Neuronal stem cell (in vitro differentiated cells): ENCODE results near the gene FANCM.

Experiments used
- DNase-seq: peaks from one replicate; pipeline ENCODE4 v3.0.0-alpha.2; 2013; ENCODE audit warnings: low spot score
- H2AFZ ChIP-seq: one replicate; pipeline ENCODE4 v1.6.1; 2013; ENCODE audit warnings: mild to moderate bottlenecking, low read length, inconsistent platforms
- H2AK5ac ChIP-seq: 2 replicates; pipeline ENCODE4 v1.6.1; 2013; ENCODE audit warnings: low read depth, mild to moderate bottlenecking, inconsistent platforms, low read length, moderate library complexity, mixed read lengths
- H2BK120ac ChIP-seq: 2 replicates; pipeline ENCODE4 v1.6.1; 2013; ENCODE audit warnings: low read depth, mild to moderate bottlenecking, inconsistent platforms, low read length, moderate library complexity, mixed read lengths
- H2BK12ac ChIP-seq: one replicate; pipeline ENCODE4 v1.6.1; 2013; ENCODE audit warnings: low read length, inconsistent platforms
- H2BK15ac ChIP-seq: 2 replicates; pipeline ENCODE4 v1.6.1; 2013; ENCODE audit warnings: mild to moderate bottlenecking, low read length, inconsistent platforms, mixed read lengths
- H2BK5ac ChIP-seq: one replicate; pipeline ENCODE4 v1.6.1; 2013; ENCODE audit warnings: inconsistent platforms, mild to moderate bottlenecking, low read length, moderate library complexity
- H3K14ac ChIP-seq: one replicate; pipeline ENCODE4 v1.6.1; 2013; ENCODE audit warnings: low read length, inconsistent platforms
- H3K18ac ChIP-seq: 2 replicates; pipeline ENCODE4 v1.6.1; 2013; ENCODE audit warnings: low read length, inconsistent platforms
- H3K23ac ChIP-seq: 2 replicates; pipeline ENCODE4 v1.6.1; 2013; ENCODE audit warnings: low read depth, mild to moderate bottlenecking, mixed read lengths, low read length, inconsistent platforms; ENCODE audit not compliant: poor library complexity
- H3K27ac ChIP-seq: replicated peaks from 3 replicates; pipeline ENCODE4 v1.5.1; 2013; ENCODE audit warnings: low read length, inconsistent platforms
- H3K27me3 ChIP-seq, 3 experiments: 2 replicates each; pipeline ENCODE4 v1.6.1; 2013; ENCODE audit warnings: low read length in 3 of 3, mild to moderate bottlenecking in 2 of 3, inconsistent platforms in 1 of 3, low read depth in 1 of 3, mixed read lengths in 1 of 3, moderate library complexity in 1 of 3; ENCODE audit not compliant: control insufficient read depth in 3 of 3, insufficient read depth in 3 of 3
- H3K36me3 ChIP-seq, 2 donors: replicated peaks in 1 of 2; 2 replicates each; pipeline ENCODE4 v1.6.1; 2013; ENCODE audit warnings: low read length in 2 of 2; ENCODE audit not compliant: control insufficient read depth in 2 of 2, insufficient read depth in 2 of 2
- H3K4ac ChIP-seq: 2 replicates; pipeline ENCODE4 v1.6.1; 2013; ENCODE audit warnings: inconsistent platforms, mild to moderate bottlenecking, low read length, moderate library complexity
- H3K4me1 ChIP-seq, 2 donors: 1 replicate in 1 of 2; 2 replicates in 1 of 2; pipeline ENCODE4 v1.6.1; 2013; ENCODE audit warnings: low read length in 2 of 2, low read depth in 1 of 2; ENCODE audit not compliant: control insufficient read depth in 2 of 2, insufficient read depth in 1 of 2
- H3K4me2 ChIP-seq: one replicate; pipeline ENCODE4 v1.6.1; 2013; ENCODE audit warnings: mild to moderate bottlenecking, low read length, inconsistent platforms; ENCODE audit not compliant: insufficient read depth, poor library complexity, severe bottlenecking
- H3K4me3 ChIP-seq, 2 donors: 2 replicates each; pipeline ENCODE4 v1.5.1; 2013; ENCODE audit warnings: low read length in 2 of 2, mild to moderate bottlenecking in 2 of 2, inconsistent platforms in 1 of 2, moderate library complexity in 1 of 2
- H3K79me1 ChIP-seq: one replicate; pipeline ENCODE4 v1.6.1; 2013; ENCODE audit warnings: low read depth, mild to moderate bottlenecking, inconsistent platforms, low read length, moderate library complexity
- H3K9ac ChIP-seq: one replicate; pipeline ENCODE4 v1.6.1; 2013; ENCODE audit warnings: mild to moderate bottlenecking, low read depth, low read length, inconsistent platforms; ENCODE audit not compliant: poor library complexity
- H3K9me3 ChIP-seq, 2 donors: replicated peaks in 1 of 2; 2 replicates each; pipeline versions ENCODE3 to v1.6.1; 2013; ENCODE audit warnings: low read length in 2 of 2, mild to moderate bottlenecking in 2 of 2, inconsistent platforms in 1 of 2, low read depth in 1 of 2, mixed read lengths in 1 of 2, moderate library complexity in 1 of 2; ENCODE audit not compliant: control insufficient read depth in 2 of 2, insufficient read depth in 1 of 2
- H4K8ac ChIP-seq: one replicate; pipeline ENCODE4 v1.6.1; 2013; ENCODE audit warnings: low read depth, mild to moderate bottlenecking, inconsistent platforms, low read length, moderate library complexity
- H4K91ac ChIP-seq: one replicate; pipeline ENCODE4 v1.6.1; 2013; ENCODE audit warnings: low read length, low read depth, mild to moderate bottlenecking, inconsistent platforms; ENCODE audit not compliant: poor library complexity
- WGBS, 2 donors: extraction: QIAGEN DNeasy Blood & Tissue Kit; methylation state at CpG; one replicate each; pipeline ENCODE4 v1.1.7; 2013; ENCODE audit warnings: missing lambda C conversion rate in 2 of 2, mixed read lengths in 1 of 2; ENCODE audit not compliant: insufficient read length in 2 of 2, insufficient replicate concordance in 1 of 2; ENCODE audit errors: extremely low coverage in 2 of 2; 5-methylcytosine and 5-hydroxymethylcytosine counted together

Gene FANCM

DNA sequence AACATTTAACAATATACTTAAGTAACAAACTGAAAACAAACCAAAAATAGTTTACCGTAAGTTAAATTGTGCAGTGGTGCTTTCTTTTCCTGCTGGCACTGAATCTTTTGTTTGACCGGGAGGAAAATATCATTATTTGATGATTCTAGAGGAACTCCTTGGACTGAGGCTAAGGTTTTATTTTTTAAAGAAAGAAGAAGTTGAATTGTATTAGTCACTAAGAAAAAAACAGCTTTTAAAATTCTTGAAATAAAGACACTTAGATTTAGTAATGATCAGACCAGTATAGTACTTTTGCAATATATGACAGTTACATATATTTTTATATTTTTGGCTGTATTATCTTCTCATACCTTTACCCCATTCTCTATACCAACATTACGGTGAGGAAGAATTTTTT is 107.0 kb downstream of the FANCM start:
- no peak overlapping the region for H3K4me2 ChIP-seq
- no peak overlapping the region for H2BK5ac ChIP-seq
- no peak overlapping the region for H2BK12ac ChIP-seq
- no peak overlapping the region for H2BK15ac ChIP-seq
- H3K79me1 ChIP-seq: no peaks in the 10 kb centered on the region
- H2AFZ ChIP-seq: no peak overlapping the region
- H4K8ac ChIP-seq: no peak overlapping the region
- H2BK120ac ChIP-seq: no peak overlapping the region
- no peak overlapping the region for H4K91ac ChIP-seq
- no peak overlapping the region for H3K14ac ChIP-seq
- no peaks in the 10 kb centered on the region for H3K27me3 ChIP-seq
- H3K18ac ChIP-seq: no peak overlapping the region
- no peak overlapping the region for H3K27ac ChIP-seq
- DNase-seq: no peak
- no peak overlapping the region for H2AK5ac ChIP-seq
- peaks cover 0 to 37% of the 10 kb centered on the region in 2 donors for H3K36me3 ChIP-seq
- no peaks in the 10 kb centered on the region for H3K4me1 ChIP-seq
- no peak overlapping the region for H3K23ac ChIP-seq
- H3K4me3 ChIP-seq: no peak overlapping the region
- WGBS, 2 donors: no CpG with 5 or more reads among the region's 3 CpGs
- no peak overlapping the region for H3K9ac ChIP-seq
- no peak overlapping the region for H3K4ac ChIP-seq
- H3K9me3 ChIP-seq: no peaks in the 10 kb centered on the region

DNA sequence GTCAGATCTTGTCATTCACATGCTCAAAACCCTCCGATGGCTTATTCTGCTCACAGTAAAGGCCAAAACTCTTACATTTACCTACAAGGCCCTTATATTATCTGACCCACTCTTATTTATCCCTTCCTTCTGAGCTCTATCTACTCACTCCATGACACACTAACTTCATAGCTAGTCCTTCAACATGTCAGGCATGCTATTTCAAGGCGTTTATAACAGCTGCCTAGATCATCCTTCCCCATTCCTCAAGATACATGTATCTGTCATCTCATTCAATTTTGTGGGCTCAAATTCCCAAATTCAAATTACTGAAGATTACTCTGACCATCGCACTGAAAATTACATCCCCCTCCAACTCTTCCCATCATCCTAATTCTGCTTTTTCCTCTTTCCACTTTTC is 110.4 kb downstream of the FANCM start:
- H3K9me3 ChIP-seq: peaks cover 0 to 13% of the 10 kb centered on the region in 2 donors
- no peak overlapping the region for H2BK120ac ChIP-seq
- no peak overlapping the region for H4K8ac ChIP-seq
- no peak overlapping the region for H3K4me2 ChIP-seq
- no peak overlapping the region for H2BK15ac ChIP-seq
- H3K14ac ChIP-seq: no peak overlapping the region
- no peak overlapping the region for H3K4me3 ChIP-seq
- H2AK5ac ChIP-seq: no peak overlapping the region
- H2BK12ac ChIP-seq: no peak overlapping the region
- no peak overlapping the region for H3K27ac ChIP-seq
- H3K79me1 ChIP-seq: no peaks in the 10 kb centered on the region
- peaks cover 0 to 36% of the 10 kb centered on the region in 2 donors for H3K36me3 ChIP-seq
- H4K91ac ChIP-seq: no peak overlapping the region
- H3K4me1 ChIP-seq: no peaks in the 10 kb centered on the region
- H2BK5ac ChIP-seq: no peak overlapping the region
- no peak for DNase-seq
- WGBS, 2 donors: 100% methylated on average over 1 of the region's 3 CpGs; no CpG with 5 or more reads in 1 of the 2 donors
- H3K27me3 ChIP-seq: no peaks in the 10 kb centered on the region
- no peak overlapping the region for H2AFZ ChIP-seq
- H3K23ac ChIP-seq: no peak overlapping the region
- no peak overlapping the region for H3K18ac ChIP-seq
- no peak overlapping the region for H3K9ac ChIP-seq
- H3K4ac ChIP-seq: no peak overlapping the region

DNA sequence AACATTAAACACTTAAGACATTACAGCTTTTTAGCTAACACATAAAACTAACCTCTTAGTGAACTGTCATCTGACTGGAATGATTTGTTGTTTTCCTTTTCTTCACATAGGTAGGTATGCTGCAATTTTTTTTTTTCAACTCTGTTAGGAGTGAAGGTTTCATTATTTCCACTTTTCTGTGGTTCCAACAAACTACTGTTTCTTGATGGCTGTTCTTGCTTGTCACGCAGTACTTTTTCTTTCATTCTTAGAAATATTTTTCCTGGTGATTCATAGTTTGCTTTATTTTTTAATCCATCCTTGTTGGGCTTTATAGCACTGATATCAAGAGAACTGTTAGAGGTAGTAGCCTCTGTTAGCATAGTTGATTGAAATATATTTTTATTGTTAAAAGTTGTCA is 111.0 kb downstream of the FANCM start:
- H4K91ac ChIP-seq: no peak overlapping the region
- H3K27me3 ChIP-seq: no peaks in the 10 kb centered on the region
- H2BK120ac ChIP-seq: no peak overlapping the region
- no peak overlapping the region for H3K4me2 ChIP-seq
- no peak for DNase-seq
- H2BK15ac ChIP-seq: no peak overlapping the region
- H3K4ac ChIP-seq: no peak overlapping the region
- no peak overlapping the region for H2AFZ ChIP-seq
- H3K9ac ChIP-seq: no peak overlapping the region
- no peaks in the 10 kb centered on the region for H3K4me1 ChIP-seq
- no peak overlapping the region for H2AK5ac ChIP-seq
- peaks cover 0 to 13% of the 10 kb centered on the region in 2 donors for H3K9me3 ChIP-seq
- H3K23ac ChIP-seq: no peak overlapping the region
- no peak overlapping the region for H3K14ac ChIP-seq
- no peak overlapping the region for H4K8ac ChIP-seq
- WGBS, 2 donors: no CpG with 5 or more reads among the region's 1 CpG
- H3K18ac ChIP-seq: no peak overlapping the region
- no peak overlapping the region for H2BK5ac ChIP-seq
- H3K4me3 ChIP-seq: no peak overlapping the region
- no peak overlapping the region for H2BK12ac ChIP-seq
- no peaks in the 10 kb centered on the region for H3K79me1 ChIP-seq
- no peak overlapping the region for H3K27ac ChIP-seq
- H3K36me3 ChIP-seq: peaks cover 0 to 31% of the 10 kb centered on the region in 2 donors

DNA sequence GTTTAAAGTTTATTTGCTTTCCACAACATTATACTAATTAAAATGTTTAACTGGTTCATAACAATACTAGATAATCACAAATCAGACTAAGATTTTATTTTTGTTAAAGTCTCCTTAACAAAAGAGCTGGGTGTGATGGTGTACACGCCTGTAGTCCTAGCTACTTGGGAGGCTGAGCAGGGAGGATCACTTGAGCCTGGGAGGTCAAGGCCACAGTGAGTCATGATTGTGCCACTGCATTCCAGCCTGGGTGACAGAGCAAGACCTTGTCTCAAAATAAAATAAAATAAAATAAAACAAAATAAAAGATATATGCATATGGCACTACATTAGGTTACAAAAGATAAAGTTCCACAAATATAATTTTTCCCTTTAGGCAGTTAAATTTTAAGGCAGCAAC is 111.7 kb downstream of the FANCM start:
- WGBS, 2 donors: no CpG with 5 or more reads among the region's 1 CpG
- no peaks in the 10 kb centered on the region for H3K4me1 ChIP-seq
- H2BK120ac ChIP-seq: no peak overlapping the region
- no peak overlapping the region for H4K91ac ChIP-seq
- H3K36me3 ChIP-seq: peaks cover 0 to 24% of the 10 kb centered on the region in 2 donors
- H3K4me2 ChIP-seq: no peak overlapping the region
- no peak overlapping the region for H2AK5ac ChIP-seq
- H3K9ac ChIP-seq: no peak overlapping the region
- no peak overlapping the region for H3K4me3 ChIP-seq
- no peaks in the 10 kb centered on the region for H3K27me3 ChIP-seq
- H3K79me1 ChIP-seq: no peaks in the 10 kb centered on the region
- H2BK12ac ChIP-seq: no peak overlapping the region
- H3K27ac ChIP-seq: no peak overlapping the region
- H2AFZ ChIP-seq: no peak overlapping the region
- peaks cover 0 to 13% of the 10 kb centered on the region in 2 donors for H3K9me3 ChIP-seq
- no peak overlapping the region for H3K18ac ChIP-seq
- no peak overlapping the region for H2BK5ac ChIP-seq
- no peak overlapping the region for H2BK15ac ChIP-seq
- no peak overlapping the region for H3K14ac ChIP-seq
- no peak overlapping the region for H3K4ac ChIP-seq
- DNase-seq: no peak
- no peak overlapping the region for H3K23ac ChIP-seq
- no peak overlapping the region for H4K8ac ChIP-seq
